Neural crest cell (in vitro differentiated cells): ENCODE measurements around the gene METTL21C. TPM values are rescaled to one million over a fixed set of nuclear protein-coding genes. Genes with fewer than 3 reads are reported as not detected.

Source experiments
- DNase-seq: peaks from one replicate; pipeline ENCODE4 v3.0.0; 2021; ENCODE audit warnings: low read depth, mixed read lengths, low spot score
- H3K27ac Mint-ChIP-seq: one replicate; pipeline ENCODE4 v1.8.0; 2021; ENCODE audit warnings: mild to moderate bottlenecking, mixed read lengths; ENCODE audit not compliant: unreplicated experiment
- H3K27me3 Mint-ChIP-seq: 2 replicates; pipeline ENCODE4 v1.8.0; 2021; ENCODE audit warnings: low read depth, mild to moderate bottlenecking, mixed read lengths
- H3K36me3 Mint-ChIP-seq: 2 replicates; pipeline ENCODE4 v1.8.0; 2021; ENCODE audit warnings: low read depth, mild to moderate bottlenecking, mixed read lengths
- H3K4me1 Mint-ChIP-seq: 2 replicates; pipeline ENCODE4 v1.8.0; 2021; ENCODE audit warnings: mixed read lengths
- H3K4me3 Mint-ChIP-seq: one replicate; pipeline ENCODE4 v1.8.0; 2021; ENCODE audit warnings: mild to moderate bottlenecking, mixed read lengths
- H3K9me3 Mint-ChIP-seq: 2 replicates; pipeline ENCODE4 v1.8.0; 2021; ENCODE audit warnings: mixed read lengths
- total RNA-seq: library from RNA; stranded (reverse); gene quantifications from 2 replicates; pipeline ENCODE4 v1.2.1, GENCODE V29; 2021
- TF ChIP-seq, protein P1 (sequence below): fragments of 200-600 bp; sonication (generic); conservative IDR thresholded peaks from 2 replicates; pipeline ENCODE4 v1.5.0; 2021; ENCODE audit warnings: antibody characterized with exemption, mild to moderate bottlenecking

Gene METTL21C
- total RNA-seq, 1 donor from 2014 or later, result not detected

DNA sequence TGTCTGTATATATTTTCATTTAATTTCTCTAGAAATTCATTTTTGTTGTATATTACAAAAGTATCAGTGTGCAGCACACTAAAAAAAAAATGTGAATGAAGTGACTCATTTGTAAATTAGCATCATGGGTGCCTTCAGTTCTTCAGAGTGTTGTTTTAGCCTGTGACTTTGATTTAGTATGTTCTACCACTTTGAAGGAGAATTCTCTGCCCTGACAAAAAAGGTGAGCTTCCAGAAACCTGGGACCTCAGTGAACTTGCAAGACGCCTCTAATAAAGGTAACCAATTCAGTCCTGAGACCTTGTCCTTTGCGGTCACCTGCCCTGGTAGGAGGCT is 2.4 kb downstream of the METTL21C start:
- H3K9me3 Mint-ChIP-seq, result no peaks in the 10 kb centered on the region
- TF ChIP-seq, protein P1, sequence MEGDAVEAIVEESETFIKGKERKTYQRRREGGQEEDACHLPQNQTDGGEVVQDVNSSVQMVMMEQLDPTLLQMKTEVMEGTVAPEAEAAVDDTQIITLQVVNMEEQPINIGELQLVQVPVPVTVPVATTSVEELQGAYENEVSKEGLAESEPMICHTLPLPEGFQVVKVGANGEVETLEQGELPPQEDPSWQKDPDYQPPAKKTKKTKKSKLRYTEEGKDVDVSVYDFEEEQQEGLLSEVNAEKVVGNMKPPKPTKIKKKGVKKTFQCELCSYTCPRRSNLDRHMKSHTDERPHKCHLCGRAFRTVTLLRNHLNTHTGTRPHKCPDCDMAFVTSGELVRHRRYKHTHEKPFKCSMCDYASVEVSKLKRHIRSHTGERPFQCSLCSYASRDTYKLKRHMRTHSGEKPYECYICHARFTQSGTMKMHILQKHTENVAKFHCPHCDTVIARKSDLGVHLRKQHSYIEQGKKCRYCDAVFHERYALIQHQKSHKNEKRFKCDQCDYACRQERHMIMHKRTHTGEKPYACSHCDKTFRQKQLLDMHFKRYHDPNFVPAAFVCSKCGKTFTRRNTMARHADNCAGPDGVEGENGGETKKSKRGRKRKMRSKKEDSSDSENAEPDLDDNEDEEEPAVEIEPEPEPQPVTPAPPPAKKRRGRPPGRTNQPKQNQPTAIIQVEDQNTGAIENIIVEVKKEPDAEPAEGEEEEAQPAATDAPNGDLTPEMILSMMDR, result no peak

DNA sequence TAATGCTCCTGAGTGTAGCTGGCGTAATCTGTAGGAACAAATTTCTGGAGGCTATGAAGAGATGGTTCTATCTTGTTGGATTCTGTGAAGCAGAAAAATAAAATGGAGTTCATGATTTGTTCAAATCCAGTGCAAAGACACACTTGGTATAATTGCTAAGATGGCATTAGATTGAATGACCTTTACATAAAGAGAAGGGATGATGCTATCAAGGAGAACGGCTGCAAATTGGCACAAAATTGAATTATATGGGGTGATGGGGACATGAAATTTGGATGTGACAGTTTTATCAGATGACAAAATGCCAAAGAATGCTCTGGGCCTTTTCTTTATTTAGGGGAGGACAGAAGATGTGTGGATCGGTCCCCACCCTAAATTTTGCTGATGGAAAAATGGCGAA is 4.0 kb downstream of the METTL21C start:
- Mint-ChIP-seq H3K36me3 (no peaks in the 10 kb centered on the region), H3K27me3 (peaks cover 8% of the 10 kb centered on the region), H3K4me3 (no peak overlapping the region), H3K4me1 (peaks cover 9% of the 10 kb centered on the region), H3K27ac (no peak overlapping the region), H3K9me3 (no peaks in the 10 kb centered on the region)
- no peak for DNase-seq
- TF ChIP-seq, protein P1, result no peak

More for the DNA sequence above, 2.4 kb downstream of the METTL21C start:
- no peak for DNase-seq
- Mint-ChIP-seq H3K4me1 (peaks cover 9% of the 10 kb centered on the region), H3K27me3 (peaks cover 8% of the 10 kb centered on the region), H3K27ac (no peak overlapping the region), H3K36me3 (no peaks in the 10 kb centered on the region), H3K4me3 (no peak overlapping the region)

DNA sequence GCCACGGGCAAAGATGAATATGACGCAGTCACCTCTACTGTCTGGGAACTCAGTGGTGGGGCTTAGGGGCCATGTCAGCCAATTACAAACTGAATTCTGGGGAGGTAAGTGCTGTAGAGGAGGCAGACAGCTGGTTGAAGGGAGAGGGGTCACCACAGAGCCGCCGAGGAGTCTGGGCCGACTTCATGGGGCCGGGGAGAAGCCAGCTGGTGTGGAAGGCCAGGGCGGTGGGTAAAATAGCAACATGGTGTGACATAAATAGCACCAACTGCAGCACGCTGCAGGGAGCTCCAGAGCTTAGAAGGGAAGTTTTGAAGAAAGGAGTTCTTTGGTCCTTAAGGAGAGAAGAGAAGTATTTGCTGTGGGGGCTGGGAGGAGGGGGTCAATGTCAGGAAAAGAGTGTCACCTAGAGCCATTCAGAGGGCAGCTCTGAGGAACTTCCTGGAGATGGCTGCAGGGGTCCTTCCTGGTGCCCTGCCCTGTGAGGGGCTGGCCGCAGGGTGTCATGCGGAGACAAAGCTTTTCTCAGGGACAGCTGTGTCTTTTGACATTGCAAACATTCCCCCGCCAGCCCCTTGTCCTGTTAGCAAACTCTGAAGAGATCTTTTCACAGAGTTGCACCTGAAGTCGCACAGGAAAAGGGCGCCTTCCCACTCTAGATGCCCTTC is 6.4 kb downstream of the METTL21C start:
- H3K9me3 Mint-ChIP-seq, result no peaks in the 10 kb centered on the region
- H3K27me3 Mint-ChIP-seq, result peaks cover 5% of the 10 kb centered on the region
- peaks cover 9% of the 10 kb centered on the region for H3K4me1 Mint-ChIP-seq
- H3K4me3 Mint-ChIP-seq, result no peak overlapping the region
- no peak overlapping the region for H3K27ac Mint-ChIP-seq
- DNase-seq, result no peak
- TF ChIP-seq, protein P1, result no peak
- no peaks in the 10 kb centered on the region for H3K36me3 Mint-ChIP-seq

DNA sequence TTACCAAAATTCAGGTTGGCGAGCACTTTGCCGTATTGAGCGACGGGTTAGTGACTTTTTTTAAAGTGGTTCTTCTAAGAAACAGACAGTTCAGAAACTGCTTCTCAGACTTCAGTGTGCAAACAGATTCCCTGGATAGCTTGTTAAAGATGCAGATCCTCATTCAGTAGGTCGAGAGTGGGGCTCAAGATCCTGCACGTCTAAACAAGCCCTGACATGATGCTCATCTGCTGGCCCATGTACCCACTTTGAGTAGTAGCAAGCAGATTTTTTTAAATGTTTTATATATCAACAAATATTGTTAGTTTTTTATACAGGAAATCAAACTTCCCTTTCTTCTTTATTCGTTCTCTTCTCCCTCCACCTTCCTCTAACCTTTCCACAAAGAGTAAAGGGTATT is 7.3 kb downstream of the METTL21C start:
- Mint-ChIP-seq H3K4me3 (no peak overlapping the region), H3K27me3 (peaks cover 5% of the 10 kb centered on the region), H3K27ac (no peak overlapping the region), H3K9me3 (no peaks in the 10 kb centered on the region), H3K36me3 (no peaks in the 10 kb centered on the region), H3K4me1 (peaks cover 9% of the 10 kb centered on the region)
- TF ChIP-seq, protein P1, result no peak
- no peak for DNase-seq

DNA sequence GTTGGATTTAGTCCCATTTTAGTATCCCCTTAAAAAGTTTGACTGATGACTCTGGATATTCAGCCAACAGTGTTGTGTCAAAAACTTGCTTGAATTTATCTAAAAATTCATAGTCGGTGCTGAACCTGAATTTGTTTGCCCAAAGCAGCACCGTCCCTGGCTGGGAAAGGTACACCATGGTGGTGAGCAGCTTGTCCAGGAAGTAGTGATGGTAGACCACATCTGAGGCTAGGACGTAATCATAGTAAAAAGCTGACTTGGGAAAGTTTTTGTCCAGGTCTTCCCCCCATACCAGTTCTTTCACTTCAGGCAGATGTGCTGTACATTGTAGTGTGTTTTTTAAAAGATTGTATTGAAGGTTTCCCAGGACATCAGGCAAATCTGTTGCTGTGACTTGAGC is 8.8 kb downstream of the METTL21C start:
- no peaks in the 10 kb centered on the region for H3K36me3 Mint-ChIP-seq
- H3K4me1 Mint-ChIP-seq, result peaks cover 9% of the 10 kb centered on the region
- H3K27me3 Mint-ChIP-seq, result no peaks in the 10 kb centered on the region
- DNase-seq, result no peak
- TF ChIP-seq, protein P1, result no peak
- H3K27ac Mint-ChIP-seq, result no peak overlapping the region
- no peak overlapping the region for H3K4me3 Mint-ChIP-seq
- H3K9me3 Mint-ChIP-seq, result no peaks in the 10 kb centered on the region
